KMS-11 (cell line): ENCODE measurements around the gene OGFOD1.

ENCODE experiments used
- H2AFZ ChIP-seq: fragments of 200-600 bp; sonication (generic); 2 replicates; pipeline ENCODE4 v1.6.1; 2016; ENCODE audit warnings: antibody characterized with exemption, mixed run types, low read depth
- H3K27ac ChIP-seq: fragments of 200-600 bp; sonication (generic); 2 replicates; pipeline ENCODE4 v1.6.1; 2016; ENCODE audit warnings: mild to moderate bottlenecking, mixed run types
- H3K27me3 ChIP-seq: fragments of 200-600 bp; sonication (generic); 2 replicates; pipeline ENCODE4 v1.6.1; 2017; ENCODE audit warnings: mild to moderate bottlenecking, low read depth, mixed run types, moderate library complexity; ENCODE audit not compliant: insufficient read depth
- H3K36me3 ChIP-seq: fragments of 200-600 bp; sonication (generic); 2 replicates; pipeline ENCODE4 v1.6.1; 2017; ENCODE audit warnings: mild to moderate bottlenecking, mixed run types; ENCODE audit not compliant: insufficient read depth
- H3K4me1 ChIP-seq: fragments of 200-600 bp; sonication (generic); 2 replicates; pipeline ENCODE4 v1.6.1; 2016; ENCODE audit warnings: mild to moderate bottlenecking, low read depth, mixed run types; ENCODE audit not compliant: poor library complexity, severe bottlenecking
- H3K4me2 ChIP-seq: fragments of 200-600 bp; sonication (generic); 2 replicates; pipeline ENCODE4 v1.7.0; 2016; ENCODE audit warnings: mild to moderate bottlenecking, mixed run types
- H3K4me3 ChIP-seq: fragments of 200-600 bp; sonication (generic); IDR thresholded peaks from 2 replicates; pipeline ENCODE4 v1.6.1; 2017; ENCODE audit warnings: low read depth, low read length, mixed read lengths; ENCODE audit not compliant: insufficient read depth
- H3K79me2 ChIP-seq: fragments of 200-600 bp; sonication (generic); 2 replicates; pipeline ENCODE4 v1.6.1; 2016; ENCODE audit warnings: low read depth, mixed run types; ENCODE audit not compliant: insufficient read depth
- H3K9ac ChIP-seq: fragments of 200-600 bp; sonication (generic); 2 replicates; pipeline ENCODE4 v1.6.1; 2016; ENCODE audit warnings: mild to moderate bottlenecking, mixed run types
- H4K20me1 ChIP-seq: fragments of 200-600 bp; sonication (generic); 2 replicates; pipeline ENCODE4 v1.6.1; 2016; ENCODE audit warnings: mild to moderate bottlenecking, mixed run types; ENCODE audit not compliant: insufficient read depth
- CTCF ChIP-seq: fragments of 200-600 bp; sonication (generic); conservative IDR thresholded peaks from 2 replicates; pipeline ENCODE4 v1.6.1; 2017; ENCODE audit warnings: low read depth, mild to moderate bottlenecking, antibody characterized with exemption, low read length, moderate library complexity, mixed read lengths

The OGFOD1 gene

GRCh38 chr16:56421313-56421712 is 30.0 kb upstream of the OGFOD1 start:
- TF ChIP-seq CTCF = no peak
- H3K27me3 ChIP-seq = no peaks in the 10 kb centered on the region
- no peak overlapping the region for H3K4me3 ChIP-seq
- H4K20me1 ChIP-seq = no peaks in the 10 kb centered on the region
- no peak overlapping the region for H3K4me2 ChIP-seq
- peaks cover 22% of the 10 kb centered on the region; the same call in 1 of the 2 replicates for H3K79me2 ChIP-seq
- no peak overlapping the region for H3K27ac ChIP-seq
- H3K4me1 ChIP-seq = peaks cover 26% of the 10 kb centered on the region
- H3K9ac ChIP-seq = no peak overlapping the region
- H2AFZ ChIP-seq = no peak overlapping the region
- no peaks in the 10 kb centered on the region for H3K36me3 ChIP-seq

GRCh38 chr16:56421976-56422669 is 29.2 kb upstream of the OGFOD1 start:
- H4K20me1 ChIP-seq = no peaks in the 10 kb centered on the region
- no peaks in the 10 kb centered on the region for H3K27me3 ChIP-seq
- H3K9ac ChIP-seq = no peak overlapping the region
- TF ChIP-seq CTCF = no peak
- H3K27ac ChIP-seq = no peak overlapping the region
- no peak overlapping the region for H2AFZ ChIP-seq
- H3K4me3 ChIP-seq = no peak overlapping the region
- H3K36me3 ChIP-seq = no peaks in the 10 kb centered on the region
- no peak overlapping the region for H3K4me2 ChIP-seq
- peaks cover 22% of the 10 kb centered on the region; the same call in 1 of the 2 replicates for H3K79me2 ChIP-seq
- peaks cover 26% of the 10 kb centered on the region for H3K4me1 ChIP-seq

- Histone ChIP-seq H3K9ac (no peak overlapping the region), H3K27me3 (no peaks in the 10 kb centered on the region), H3K27ac (no peak overlapping the region), H3K79me2 (peaks cover 22% of the 10 kb centered on the region; the same call in 1 of the 2 replicates), H4K20me1 (no peaks in the 10 kb centered on the region), H3K36me3 (no peaks in the 10 kb centered on the region), H3K4me2 (no peak overlapping the region), H2AFZ (no peak overlapping the region), H3K4me3 (no peak overlapping the region), H3K4me1 (peaks cover 26% of the 10 kb centered on the region)
- no peak for TF ChIP-seq CTCF
These were observed 28.4 kb upstream of the OGFOD1 start for GRCh38 chr16:56422896-56423441.

- Histone ChIP-seq H3K27ac (no peak overlapping the region), H3K27me3 (no peaks in the 10 kb centered on the region), H4K20me1 (no peaks in the 10 kb centered on the region), H3K4me2 (peak overlapping the region; percentile 63), H3K79me2 (peaks cover 22% of the 10 kb centered on the region; the same call in 1 of the 2 replicates), H3K4me3 (no peak overlapping the region), H2AFZ (no peak overlapping the region), H3K9ac (no peak overlapping the region; the same call in 1 of the 2 replicates), H3K4me1 (peaks cover 26% of the 10 kb centered on the region), H3K36me3 (no peaks in the 10 kb centered on the region)
- no peak for TF ChIP-seq CTCF
These were observed 27.6 kb upstream of the OGFOD1 start for GRCh38 chr16:56423584-56424403.
